ENCODE results near the gene LMO3. TPM values are rescaled to one million over a fixed set of nuclear protein-coding genes. Genes with fewer than 3 reads are reported as not detected.

LMO3 gene
- total and polyA plus RNA-seq, 2 of the 4 experiments (the other 2 are of a cell fraction) = 0.54 to 0.84 TPM

GRCh38 chr12:16568873-16569272 is 37.1 kb downstream of the LMO3 start:
- no peaks in the 10 kb centered on the region for H3K4me1 ChIP-seq (ENCODE audit: control insufficient read depth, insufficient read depth, low read length)
- no peak overlapping the region for H3K4me3 ChIP-seq (ENCODE audit: insufficient read depth, low read depth, low read length)
- no peak overlapping the region for H2BK120ac ChIP-seq (ENCODE audit: low read depth, low read length)
- no peak overlapping the region for H4K8ac ChIP-seq (ENCODE audit: low read depth in 2 of 2, low read length in 2 of 2)
- no peak overlapping the region for H2AK5ac ChIP-seq (ENCODE audit: low read depth, low read length)
- H3K4ac ChIP-seq (ENCODE audit: low read depth, low read length) = no peak overlapping the region
- no peaks in the 10 kb centered on the region for H4K20me1 ChIP-seq (ENCODE audit: insufficient read depth, low read length)
- POLR2A ChIA-PET (ENCODE audit: unreplicated experiment) = no interaction called here
- H3K36me3 ChIP-seq (ENCODE audit: control insufficient read depth, insufficient read depth, low read length) = no peaks in the 10 kb centered on the region
- no peaks in the 10 kb centered on the region for H3K27me3 ChIP-seq (ENCODE audit: control insufficient read depth, insufficient read depth, low read length)
- no peak for DNase-seq
- no peak overlapping the region for H3K23ac ChIP-seq (ENCODE audit: low read depth, low read length)
- no peak overlapping the region for H3K27ac ChIP-seq (ENCODE audit: insufficient read depth, low read length)
- no peak overlapping the region for H3K4me2 ChIP-seq (ENCODE audit: low read depth, low read length)
- no peak overlapping the region for H2AFZ ChIP-seq (replicated peaks; ENCODE audit: low read length, poor library complexity)
- no peak overlapping the region for H2AK9ac ChIP-seq (replicated peaks; ENCODE audit: low read depth, low read length, poor library complexity)
- no peak overlapping the region for H2BK5ac ChIP-seq (ENCODE audit: low read depth, low read length, poor library complexity, severe bottlenecking)
- intact Hi-C loops (cut with micrococcal nuclease) (no loop called here), in situ Hi-C loops (cut with MboI; ENCODE audit: low sequenced_read_pairs) (no loop called here), dilution Hi-C loops (cut with HindIII; ENCODE audit: low sequenced_read_pairs, unreplicated experiment) (no loop called here)
- no peak overlapping the region for H2BK15ac ChIP-seq (ENCODE audit: low read depth, low read length)
- no peak overlapping the region for H4K91ac ChIP-seq (ENCODE audit: insufficient read depth, low read depth, low read length)
- no peak overlapping the region for H4K5ac ChIP-seq (ENCODE audit: low read depth, low read length)
- TF ChIP-seq NFE2L2 (IDR thresholded peaks at IDR 0.05; ENCODE audit: low read depth, low read length) (no peak), CTCF (conservative IDR thresholded peaks at IDR 0.05; ENCODE audit: low read depth, low read length) (no peak)
- H3K79me1 ChIP-seq (ENCODE audit: low read depth in 1 of 2, low read length in 2 of 2) = no peaks in the 10 kb centered on the region
- H3K9me1 ChIP-seq (ENCODE audit: insufficient read depth, low read length) = no peaks in the 10 kb centered on the region
- no peak overlapping the region for H3K9ac ChIP-seq (ENCODE audit: low read depth, low read length)
- no TSS peak for BruUV-seq (replicated peaks)
- H2BK20ac ChIP-seq (ENCODE audit: low read depth, low read length) = no peak overlapping the region
- CTCF ChIA-PET = no interaction called here
- no peak overlapping the region for H3K18ac ChIP-seq (ENCODE audit: low read depth, low read length)
- H3K9me3 ChIP-seq (ENCODE audit: control insufficient read depth, insufficient read depth, low read length) = no peaks in the 10 kb centered on the region
- no CpG with 5 or more reads among the region's 1 CpG for WGBS, 2 experiments (ENCODE audit: extremely low coverage in 2 of 2, insufficient read length in 1 of 2)
- ATAC-seq (ENCODE audit: low read depth) = no peak
- H3K56ac ChIP-seq (ENCODE audit: extremely low read depth, insufficient read depth, low read length) = no peak overlapping the region
- no peak overlapping the region for H3K14ac ChIP-seq (replicated peaks; ENCODE audit: low read depth, low read length)
